Activated T-cell treated with anti-CD3 and anti-CD28 coated beads, Interleukin-2, amount 50 U/mL, for 72 hours (primary cell): ENCODE results near the gene UQCC2. TPM values are rescaled to one million over a fixed set of nuclear protein-coding genes. Genes with fewer than 3 reads are reported as not detected.
A peak's percentile ranks its signal among the peaks of the same experiment; 100 is the strongest.

ENCODE experiments used
- ATAC-seq, 2 donors: fragments of 150-1000 bp; cut with Tn5 transposase; replicated peaks in 1 of 2; 2 replicates each; pipeline ENCODE4 v1.10.0; 2021; ENCODE audit warnings: moderate library complexity in 2 of 2, mild to moderate bottlenecking in 1 of 2
- DNase-seq, 2 donors: peaks; one replicate each; pipeline ENCODE4 v3.0.0; 2021 to 2022; ENCODE audit warnings: mixed read lengths in 1 of 2
- H3K27ac Mint-ChIP-seq: one replicate; pipeline ENCODE4 v1.8.0; 2022; ENCODE audit warnings: mild to moderate bottlenecking, moderate library complexity, mixed read lengths
- H3K27me3 Mint-ChIP-seq: one replicate; pipeline ENCODE4 v1.8.0; 2022; ENCODE audit warnings: low read depth, mixed read lengths
- H3K36me3 Mint-ChIP-seq, 2 donors: one replicate each; pipeline ENCODE4 v1.8.0; 2022; ENCODE audit warnings: mixed read lengths in 2 of 2, mild to moderate bottlenecking in 1 of 2; ENCODE audit not compliant: insufficient read depth in 2 of 2
- H3K4me1 Mint-ChIP-seq: one replicate; pipeline ENCODE4 v1.8.0; 2022; ENCODE audit warnings: low read depth, mixed read lengths
- H3K4me3 Mint-ChIP-seq, 2 donors: one replicate each; pipeline ENCODE4 v1.8.0; 2022; ENCODE audit warnings: mild to moderate bottlenecking in 2 of 2, mixed read lengths in 2 of 2, moderate library complexity in 2 of 2
- H3K9me3 Mint-ChIP-seq, 2 donors: one replicate each; pipeline ENCODE4 v1.8.0; 2022; ENCODE audit warnings: mixed read lengths in 2 of 2
- total RNA-seq, 2 donors: library from RNA; stranded (reverse); gene quantifications; one replicate each; pipeline ENCODE4 v1.2.3, GENCODE V29; 2022

Gene UQCC2
- total RNA-seq, 2 donors from 2014 or later, result 50.6 to 59.9 TPM

GRCh38 chr6:33704215-33705066 is 7.1 kb downstream of the UQCC2 start:
- Mint-ChIP-seq H3K36me3 (peaks cover 4 to 9% of the 10 kb centered on the region in 2 donors), H3K27ac (no peak overlapping the region), H3K4me1 (peaks cover 38% of the 10 kb centered on the region), H3K9me3 (no peaks in the 10 kb centered on the region), H3K4me3 (no peak overlapping the region), H3K27me3 (no peaks in the 10 kb centered on the region)
- ATAC-seq, result no peak
- no peak for DNase-seq

- H3K27me3 Mint-ChIP-seq, result no peaks in the 10 kb centered on the region
- no peak overlapping the region for H3K4me3 Mint-ChIP-seq
- ATAC-seq (peak; percentile 48 to 82), DNase-seq (peak; percentile 28 to 62)
- no peaks in the 10 kb centered on the region for H3K9me3 Mint-ChIP-seq
- peak overlapping the region; percentile 7 for H3K27ac Mint-ChIP-seq
- peaks cover 2 to 4% of the 10 kb centered on the region in 2 donors for H3K36me3 Mint-ChIP-seq
- peaks cover 36% of the 10 kb centered on the region for H3K4me1 Mint-ChIP-seq
Observed at GRCh38 chr6:33702345-33702977, 9.0 kb downstream of the UQCC2 start.

GRCh38 chr6:33700391-33701050 is 11.0 kb downstream of the UQCC2 start:
- peak overlapping the region; percentile 96 for H3K27ac Mint-ChIP-seq
- H3K36me3 Mint-ChIP-seq, result peaks cover 2 to 6% of the 10 kb centered on the region in 2 donors
- H3K4me3 Mint-ChIP-seq, result peak overlapping the region; percentile 29 to 82
- H3K9me3 Mint-ChIP-seq, result no peaks in the 10 kb centered on the region
- ATAC-seq, result peak; percentile 76 to 84
- DNase-seq, result peak; percentile 76 to 81
- H3K27me3 Mint-ChIP-seq, result no peaks in the 10 kb centered on the region
- H3K4me1 Mint-ChIP-seq, result peaks cover 53% of the 10 kb centered on the region

- no peaks in the 10 kb centered on the region for H3K9me3 Mint-ChIP-seq
- H3K36me3 Mint-ChIP-seq, result peaks cover 3 to 6% of the 10 kb centered on the region in 2 donors
- H3K27ac Mint-ChIP-seq, result peak overlapping the region; percentile 96
- peak overlapping the region in 1 of 2 donors; percentile 82 for H3K4me3 Mint-ChIP-seq
- peak; percentile 28 to 48 for ATAC-seq
- no peaks in the 10 kb centered on the region for H3K27me3 Mint-ChIP-seq
- peaks cover 61% of the 10 kb centered on the region for H3K4me1 Mint-ChIP-seq
- DNase-seq, result no peak
Observed at GRCh38 chr6:33699739-33700138, 11.8 kb downstream of the UQCC2 start.

GRCh38 chr6:33699131-33699530 is 12.4 kb downstream of the UQCC2 start:
- peak overlapping the region in 1 of 2 donors; percentile 57 for H3K4me3 Mint-ChIP-seq

GRCh38 chr6:33698494-33698893 is 13.0 kb downstream of the UQCC2 start:
- Mint-ChIP-seq H3K4me3 (no peak overlapping the region), H3K27ac (no peak overlapping the region), H3K27me3 (no peaks in the 10 kb centered on the region), H3K36me3 (peaks cover 2 to 6% of the 10 kb centered on the region in 2 donors), H3K4me1 (peaks cover 74% of the 10 kb centered on the region), H3K9me3 (no peaks in the 10 kb centered on the region)
- no peak for ATAC-seq
- DNase-seq, result no peak

More at GRCh38 chr6:33699131-33699530, 12.4 kb downstream of the UQCC2 start:
- Mint-ChIP-seq H3K9me3 (no peaks in the 10 kb centered on the region), H3K27ac (peak overlapping the region; percentile 96), H3K27me3 (no peaks in the 10 kb centered on the region), H3K36me3 (peaks cover 3 to 4% of the 10 kb centered on the region in 2 donors), H3K4me1 (peaks cover 67% of the 10 kb centered on the region)
- DNase-seq (no peak), ATAC-seq (no peak)

- Mint-ChIP-seq H3K4me3 (no peak overlapping the region), H3K36me3 (peaks cover 2 to 7% of the 10 kb centered on the region in 2 donors), H3K9me3 (no peaks in the 10 kb centered on the region), H3K4me1 (peaks cover 80% of the 10 kb centered on the region), H3K27me3 (no peaks in the 10 kb centered on the region), H3K27ac (peak overlapping the region; percentile 87)
- ATAC-seq (no peak), DNase-seq (no peak)
Observed at GRCh38 chr6:33697845-33698244, 13.7 kb downstream of the UQCC2 start.

GRCh38 chr6:33696548-33697518 is 14.7 kb downstream of the UQCC2 start:
- no peak for ATAC-seq
- peaks cover 8 to 9% of the 10 kb centered on the region in 2 donors for H3K36me3 Mint-ChIP-seq
- H3K4me1 Mint-ChIP-seq, result peaks cover 81% of the 10 kb centered on the region
- no peaks in the 10 kb centered on the region for H3K9me3 Mint-ChIP-seq
- H3K27ac Mint-ChIP-seq, result peak overlapping the region; percentile 87
- H3K4me3 Mint-ChIP-seq, result peak overlapping the region; percentile 36 to 70
- DNase-seq, result peak in 1 of 2 donors; percentile 29
- no peaks in the 10 kb centered on the region for H3K27me3 Mint-ChIP-seq

- peak overlapping the region; percentile 36 to 70 for H3K4me3 Mint-ChIP-seq
- H3K36me3 Mint-ChIP-seq, result peaks cover 8 to 10% of the 10 kb centered on the region in 2 donors
- DNase-seq, result no peak
- no peaks in the 10 kb centered on the region for H3K27me3 Mint-ChIP-seq
- no peaks in the 10 kb centered on the region for H3K9me3 Mint-ChIP-seq
- H3K4me1 Mint-ChIP-seq, result peaks cover 85% of the 10 kb centered on the region
- H3K27ac Mint-ChIP-seq, result peak overlapping the region; percentile 72
- ATAC-seq, result no peak
Observed at GRCh38 chr6:33696076-33696475, 15.4 kb downstream of the UQCC2 start.

GRCh38 chr6:33695451-33695887 is 16.0 kb downstream of the UQCC2 start:
- Mint-ChIP-seq H3K27ac (peak overlapping the region; percentile 96), H3K9me3 (no peaks in the 10 kb centered on the region), H3K4me3 (no peak overlapping the region), H3K36me3 (peaks cover 8 to 14% of the 10 kb centered on the region in 2 donors), H3K27me3 (no peaks in the 10 kb centered on the region), H3K4me1 (peaks cover 84% of the 10 kb centered on the region)
- DNase-seq, result no peak
- no peak for ATAC-seq

- Mint-ChIP-seq H3K4me3 (peak overlapping the region; percentile 62 to 72), H3K36me3 (peaks cover 8 to 14% of the 10 kb centered on the region in 2 donors), H3K27me3 (no peaks in the 10 kb centered on the region), H3K9me3 (no peaks in the 10 kb centered on the region), H3K4me1 (peaks cover 79% of the 10 kb centered on the region), H3K27ac (peak overlapping the region; percentile 96)
- ATAC-seq, result no peak
- no peak for DNase-seq
Observed at GRCh38 chr6:33694977-33695376, 16.5 kb downstream of the UQCC2 start.

GRCh38 chr6:33694401-33694931 is 17.0 kb downstream of the UQCC2 start:
- peak overlapping the region; percentile 62 to 72 for H3K4me3 Mint-ChIP-seq
- DNase-seq (peak; percentile 75 to 80), ATAC-seq (peak; percentile 78 to 79)
- peaks cover 8 to 17% of the 10 kb centered on the region in 2 donors for H3K36me3 Mint-ChIP-seq
- no peaks in the 10 kb centered on the region for H3K9me3 Mint-ChIP-seq
- peak overlapping the region; percentile 96 for H3K27ac Mint-ChIP-seq
- no peaks in the 10 kb centered on the region for H3K27me3 Mint-ChIP-seq
- H3K4me1 Mint-ChIP-seq, result peaks cover 74% of the 10 kb centered on the region
